Measurements from ENCODE around the gene LTBP1.

- TF ChIP-seq CTCF (IDR thresholded peaks at IDR 0.05) (no peak), POLR2A (IDR thresholded peaks at IDR 0.05) (no peak)
Measured at GRCh38 chr2:33219114-33219513, 272.4 kb downstream of the LTBP1 start.

All from breast epithelium (tissue), 3 donors.